Suppressor macrophage treated with lipopolysaccharide for 4 hours (primary cell): Measurements from ENCODE around the gene ANKH.

ENCODE experiments used
- DNase-seq: peaks from one replicate; pipeline ENCODE4 v3.0.0-alpha.2; 2020

The ANKH gene

DNA sequence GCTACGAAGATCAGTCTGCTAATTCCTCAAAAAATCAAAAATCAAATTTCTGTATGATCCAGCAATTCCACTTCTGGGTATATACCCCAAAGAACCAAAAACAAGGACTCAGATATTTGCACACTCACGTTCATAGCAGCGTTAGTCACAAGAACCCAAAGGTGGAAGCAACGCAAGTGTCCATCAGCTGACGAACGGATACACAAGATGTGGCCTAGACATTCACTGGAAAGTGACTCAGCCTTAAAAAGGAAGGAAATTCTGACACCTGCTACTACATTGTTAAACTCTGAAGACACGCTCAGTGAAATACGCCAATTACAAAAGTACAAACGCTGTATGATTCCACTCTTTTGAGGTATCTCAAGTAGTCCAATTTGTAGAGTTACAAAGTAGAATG lies 113.7 kb downstream of the ANKH start:
- DNase-seq: peak; percentile 54

DNA sequence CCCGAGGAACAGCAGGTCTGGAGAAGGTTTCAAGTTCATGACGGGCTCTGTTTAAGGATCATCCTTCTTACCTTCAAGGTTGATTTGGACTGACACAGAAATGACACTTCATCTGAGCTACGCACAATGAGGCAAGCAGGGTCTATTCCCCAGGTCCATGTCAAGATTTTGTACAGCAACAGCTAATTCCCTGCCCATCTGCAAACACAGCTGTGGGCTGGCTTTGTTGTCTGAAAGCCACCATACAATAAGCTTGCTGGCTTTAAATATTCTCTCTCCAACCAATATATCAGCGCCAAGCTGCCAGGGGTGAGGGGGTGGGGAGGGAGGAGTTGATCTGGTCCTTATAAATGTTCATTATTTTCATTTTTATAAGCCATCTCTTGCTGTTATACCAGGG lies 115.1 kb downstream of the ANKH start:
- no peak for DNase-seq

DNA sequence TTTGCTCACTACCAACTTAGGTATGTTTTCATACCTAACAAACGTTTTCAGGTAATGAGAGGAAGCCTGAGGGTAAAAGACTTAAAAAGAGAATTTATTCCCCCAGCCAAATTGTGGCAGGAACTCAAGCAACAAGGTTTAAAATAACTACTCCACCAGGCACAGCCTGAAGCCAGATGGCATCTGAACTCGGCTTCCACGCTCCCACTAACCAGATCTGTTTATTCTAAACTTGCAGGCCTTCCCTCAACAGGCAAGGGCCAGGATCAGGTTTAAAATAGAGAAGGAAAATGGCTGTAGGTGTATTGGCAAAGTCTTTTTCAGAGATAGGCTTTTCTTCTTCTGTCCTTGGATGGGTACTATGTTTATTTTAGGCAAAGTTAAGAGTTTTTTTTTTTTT lies 117.6 kb downstream of the ANKH start:
- DNase-seq: no peak

DNA sequence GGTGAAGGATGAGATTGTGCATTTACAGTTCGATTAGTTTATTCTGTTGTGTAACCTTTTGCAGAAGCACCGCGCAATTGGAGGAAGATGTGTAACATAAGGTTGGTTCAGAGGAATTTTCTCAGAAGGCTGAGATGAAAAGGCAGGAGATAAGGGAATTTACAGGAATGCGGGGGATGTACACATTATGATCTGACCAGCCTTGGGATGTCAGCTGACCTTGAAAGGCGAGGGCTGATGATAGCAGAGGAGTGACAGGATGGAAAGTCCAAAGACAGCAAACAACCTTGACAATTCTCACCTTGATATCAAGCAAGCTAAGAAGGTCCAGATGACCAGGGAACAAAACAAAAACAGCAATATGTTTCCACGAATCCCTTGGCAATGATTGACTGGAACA lies 118.3 kb downstream of the ANKH start:
- no peak for DNase-seq

- DNase-seq: no peak
Measured at GRCh38 chr5:14752497-14753071, 119.0 kb downstream of the ANKH start.

DNA sequence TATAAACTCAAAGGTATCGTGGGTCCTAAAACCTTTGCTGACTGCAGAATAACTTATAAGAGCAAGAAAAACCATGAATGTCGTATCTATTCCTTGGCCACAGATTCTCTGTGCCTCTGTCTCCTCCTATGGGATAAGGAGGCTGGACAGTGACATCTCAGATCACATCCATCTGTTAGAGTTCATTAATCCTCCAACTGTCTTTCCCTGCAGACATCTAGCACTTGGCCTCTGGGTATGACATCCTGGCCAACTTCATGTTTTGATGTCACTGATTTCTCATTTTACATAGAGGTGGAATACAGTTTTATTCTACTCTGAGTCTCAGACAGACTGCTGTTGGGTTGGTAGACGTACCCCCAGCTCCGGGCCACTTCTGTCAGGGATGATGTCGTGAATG lies 120.9 kb downstream of the ANKH start:
- DNase-seq: no peak

DNA sequence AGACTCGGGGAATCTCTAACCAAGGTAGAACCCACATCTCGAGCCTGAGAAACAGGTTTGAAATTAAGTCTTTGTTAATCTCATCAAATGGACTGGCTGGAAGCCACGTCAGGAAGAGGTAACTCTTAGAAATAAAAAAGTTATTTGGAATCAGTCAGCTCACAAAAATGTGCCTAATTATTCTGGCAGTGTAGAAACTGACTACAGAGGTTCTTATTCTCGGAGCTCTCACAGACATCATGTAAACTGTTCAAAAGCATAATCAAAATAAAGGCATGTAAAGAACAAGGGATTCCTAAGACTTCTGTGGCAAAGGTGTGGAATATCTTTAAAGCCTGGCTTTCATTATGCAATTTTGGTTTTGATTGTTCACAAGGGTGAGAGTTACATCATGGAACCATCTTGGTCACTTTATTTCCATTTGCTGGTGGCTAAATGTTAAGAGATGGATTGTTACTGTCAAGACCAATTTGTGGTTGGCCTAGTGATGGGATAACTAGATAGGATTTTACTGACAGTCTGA lies 121.9 kb downstream of the ANKH start:
- DNase-seq: no peak

GRCh38 chr5:14748180-14748900 lies 123.2 kb downstream of the ANKH start:
- DNase-seq: no peak

- no peak for DNase-seq
Measured at GRCh38 chr5:14745753-14746152, 125.8 kb downstream of the ANKH start.

GRCh38 chr5:14745188-14745563 lies 126.4 kb downstream of the ANKH start:
- no peak for DNase-seq

GRCh38 chr5:14744296-14745187 lies 127.0 kb downstream of the ANKH start:
- no peak for DNase-seq

DNA sequence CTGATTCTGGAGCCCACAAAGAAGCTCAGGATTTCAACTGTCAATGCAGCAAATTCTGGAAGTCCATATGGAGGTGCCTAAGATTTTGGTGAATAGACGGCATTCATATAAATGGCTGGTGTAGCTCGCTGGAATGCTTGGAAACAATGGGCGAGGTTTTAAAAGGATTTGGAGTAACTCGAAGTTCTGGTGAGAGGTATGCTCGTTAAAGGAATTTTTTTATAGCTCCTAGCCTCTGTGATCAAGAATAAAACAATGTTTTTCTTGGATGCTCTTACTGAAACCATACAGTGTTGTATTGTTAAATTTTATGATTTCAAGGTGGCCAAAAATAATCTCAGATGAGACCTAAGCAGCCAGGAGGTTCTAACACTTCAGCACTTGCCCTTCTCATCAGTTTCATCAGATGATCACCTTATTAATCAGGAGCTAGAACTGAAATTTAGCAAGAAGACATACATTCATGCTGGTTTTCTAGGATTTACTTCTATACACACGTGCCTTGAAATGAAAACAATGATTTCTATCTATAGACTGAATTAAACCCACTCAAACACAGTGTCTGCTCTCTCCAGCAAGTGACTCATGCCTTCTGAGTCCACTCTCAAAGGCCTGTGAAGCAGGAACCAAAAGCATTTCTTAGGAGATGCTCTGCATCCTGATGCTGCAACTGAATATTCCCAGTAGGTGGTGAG lies 127.8 kb downstream of the ANKH start:
- DNase-seq: no peak

DNA sequence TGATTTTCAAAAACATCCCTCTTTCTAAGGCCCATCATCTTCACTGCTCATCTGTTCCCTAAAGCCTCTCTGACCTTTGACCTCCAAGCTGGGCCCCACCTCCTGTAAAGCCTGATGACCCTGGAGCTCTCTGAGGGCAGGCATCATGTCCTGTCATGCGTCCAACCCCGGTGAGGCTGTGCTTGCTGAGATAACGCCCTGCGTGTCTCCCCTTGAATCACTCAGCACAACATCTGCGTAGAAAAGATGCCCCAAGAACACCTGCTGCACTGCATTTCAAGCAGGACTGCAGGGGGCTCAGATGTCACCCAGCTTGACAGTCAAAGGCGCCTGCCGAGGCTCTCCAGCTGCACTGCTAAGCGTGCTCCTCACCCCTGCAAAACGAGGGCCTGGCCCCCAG lies 129.1 kb downstream of the ANKH start:
- no peak for DNase-seq

- DNase-seq: no peak
Measured at GRCh38 chr5:14741801-14742440, 129.7 kb downstream of the ANKH start.

DNA sequence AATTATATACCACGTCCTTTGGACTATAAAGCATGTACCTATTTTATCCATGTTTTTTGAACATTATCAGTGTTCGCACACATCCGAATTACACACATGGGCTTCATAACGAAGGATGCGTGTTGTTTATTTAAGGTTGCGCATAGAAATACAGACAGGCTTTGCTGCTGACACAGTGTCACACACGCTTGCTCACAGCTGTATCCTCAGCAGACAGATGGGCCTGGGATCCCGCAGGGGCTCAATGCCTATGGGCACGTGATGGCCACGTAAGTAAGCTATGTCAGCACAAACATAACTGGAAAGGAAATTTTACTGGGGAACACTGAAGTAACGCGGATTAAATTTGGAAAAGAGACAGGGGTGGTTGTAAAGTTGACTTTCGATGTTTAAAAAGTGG lies 130.4 kb downstream of the ANKH start:
- no peak for DNase-seq

DNA sequence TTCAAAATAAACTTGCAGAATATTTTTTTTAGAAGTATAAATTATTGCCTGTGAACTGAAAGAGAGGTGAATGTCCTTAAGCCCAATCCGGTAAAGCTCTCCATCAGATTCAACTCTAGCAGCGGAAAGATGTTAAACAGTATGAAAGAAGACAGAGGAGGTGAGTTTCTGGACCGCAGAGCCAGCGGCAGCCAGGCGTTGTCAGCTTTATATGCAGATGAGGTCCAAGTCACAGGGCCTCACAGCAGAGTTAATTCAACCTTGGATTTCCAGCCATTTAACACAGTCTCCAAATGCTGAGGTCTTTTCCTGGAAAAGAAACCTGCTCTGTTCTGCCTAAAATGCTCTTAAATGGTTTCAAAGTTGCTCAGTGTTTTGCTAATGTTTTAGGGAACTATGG lies 131.6 kb downstream of the ANKH start:
- DNase-seq: no peak

DNA sequence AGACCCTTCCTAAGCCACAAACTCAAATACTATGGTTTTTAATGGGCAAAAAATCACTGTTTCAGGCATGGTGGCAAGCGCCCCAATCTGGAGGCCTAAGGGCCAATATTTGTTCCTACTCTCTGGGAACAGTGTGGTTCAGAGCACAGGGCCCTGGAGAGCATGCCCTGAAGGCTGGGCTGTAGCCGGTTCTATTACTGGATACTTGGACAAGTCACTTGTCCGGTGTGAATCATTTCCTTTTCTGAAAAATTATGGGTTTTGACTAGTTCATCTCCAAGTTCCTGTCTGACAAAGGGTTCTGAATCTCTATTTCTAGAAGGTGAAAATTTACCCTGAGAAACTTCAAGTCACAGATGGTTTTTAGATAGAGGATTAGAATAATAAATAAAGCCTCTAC lies 132.0 kb downstream of the ANKH start:
- peak; percentile 66 for DNase-seq

- no peak for DNase-seq
Measured at GRCh38 chr5:14738050-14738449, 133.5 kb downstream of the ANKH start.

- DNase-seq: no peak
Measured at GRCh38 chr5:14737291-14737690, 134.3 kb downstream of the ANKH start.

DNA sequence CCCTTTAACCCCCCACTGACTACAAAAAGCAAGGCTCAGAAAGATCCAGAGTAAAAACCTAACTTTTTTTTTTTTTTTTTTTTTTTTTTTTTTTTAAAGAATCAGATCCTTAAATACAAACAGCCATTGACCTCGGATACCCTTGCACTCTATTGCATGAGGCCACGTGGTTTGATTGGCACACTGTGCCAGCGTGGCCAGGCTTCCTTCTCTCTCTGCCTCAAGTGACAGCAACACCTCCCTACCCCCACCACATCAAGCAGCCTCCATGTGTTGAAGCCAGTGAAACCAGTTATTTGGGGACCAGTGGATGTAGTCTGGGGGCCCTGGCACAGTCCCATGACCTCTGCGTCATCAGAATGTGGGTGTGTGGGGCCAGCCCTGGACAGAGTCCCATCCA lies 135.6 kb downstream of the ANKH start:
- peak; percentile 47 for DNase-seq

- no peak for DNase-seq
Measured at GRCh38 chr5:14734396-14734795, 137.2 kb downstream of the ANKH start.

DNA sequence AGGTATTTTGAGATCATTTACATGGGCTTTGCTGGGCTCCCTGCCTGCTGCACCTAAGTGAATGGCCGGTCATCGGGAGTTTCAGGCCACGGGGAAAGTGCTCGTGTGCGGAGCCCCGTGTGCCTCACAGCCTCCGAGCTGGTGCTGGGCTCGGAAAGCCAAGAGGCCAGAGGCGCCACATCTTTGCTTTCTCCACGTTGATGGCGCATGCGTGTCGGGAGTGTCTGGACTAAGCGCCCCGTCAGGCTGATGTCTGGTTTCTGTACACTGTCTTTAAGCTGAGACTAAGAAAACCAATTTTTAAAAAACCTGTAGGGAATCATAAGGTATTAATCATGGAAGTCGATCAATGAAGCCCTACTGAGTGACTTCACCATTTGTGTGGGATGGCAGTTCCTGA lies 137.9 kb downstream of the ANKH start:
- no peak for DNase-seq

DNA sequence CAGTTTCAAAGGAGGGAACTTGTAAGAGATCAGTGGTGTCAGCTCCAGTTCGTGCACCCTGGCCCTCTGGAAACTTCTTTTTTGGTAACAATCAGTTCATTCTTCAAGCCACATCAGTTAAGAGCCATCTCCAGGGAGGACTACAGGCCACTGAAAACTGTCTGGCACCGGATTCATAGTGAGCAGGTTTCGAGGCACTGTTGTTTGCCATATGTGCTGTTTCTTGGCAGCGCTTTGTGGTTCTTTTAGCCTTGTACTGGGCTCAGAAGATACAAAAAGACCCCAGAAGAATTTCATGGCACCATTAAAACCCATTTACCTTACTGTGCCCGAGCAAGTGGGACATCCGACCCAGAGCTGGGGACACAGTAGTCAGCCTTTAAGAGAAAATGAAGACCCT lies 138.6 kb downstream of the ANKH start:
- DNase-seq: no peak
